ENCODE results near the gene ARHGEF35.
"Not testable (repeated sequence)": the region's sequence is repeated elsewhere in the genome, so short reads cannot be mapped to it uniquely, and the experiment has no call there.

ARHGEF35 gene

DNA sequence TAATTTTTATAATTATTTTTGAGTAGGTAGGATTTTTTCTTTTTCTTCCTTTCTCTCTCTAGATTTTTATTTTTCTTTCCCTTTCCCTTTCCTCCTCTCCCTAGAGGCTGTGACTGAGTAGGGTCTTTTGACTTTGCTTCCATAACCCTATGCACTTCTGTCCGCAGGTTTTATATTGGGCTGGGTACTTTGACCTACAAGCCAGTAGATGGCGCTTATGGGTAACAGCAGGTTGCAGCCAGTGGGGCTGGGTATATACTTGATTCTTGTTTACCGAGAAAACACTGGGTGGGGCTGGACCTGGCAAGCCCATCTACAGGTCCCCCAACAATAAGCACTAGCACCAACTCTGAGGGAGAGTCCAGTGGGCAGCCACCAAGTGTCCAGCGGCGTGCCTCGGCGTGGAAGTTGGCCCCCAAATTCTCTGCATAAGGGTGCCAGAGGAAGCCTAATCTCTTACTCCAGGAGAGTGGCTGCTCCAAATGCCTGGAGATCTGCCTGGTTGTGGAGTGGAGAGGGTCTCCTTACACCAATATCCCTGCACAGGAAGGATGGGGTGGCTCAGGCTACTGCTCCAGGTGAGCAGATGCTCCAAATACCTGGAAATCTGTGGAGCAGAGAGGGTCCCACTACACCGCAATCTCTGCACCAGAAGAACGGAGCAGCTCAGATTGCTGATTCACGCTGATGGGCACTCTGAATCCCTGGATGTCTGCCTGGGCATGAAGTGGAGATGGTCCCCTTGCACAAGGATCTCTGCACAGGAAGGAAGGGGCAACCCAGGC, 17.1 kb downstream of the ARHGEF35 start:
- DNase-seq: not testable (repeated sequence)

DNA sequence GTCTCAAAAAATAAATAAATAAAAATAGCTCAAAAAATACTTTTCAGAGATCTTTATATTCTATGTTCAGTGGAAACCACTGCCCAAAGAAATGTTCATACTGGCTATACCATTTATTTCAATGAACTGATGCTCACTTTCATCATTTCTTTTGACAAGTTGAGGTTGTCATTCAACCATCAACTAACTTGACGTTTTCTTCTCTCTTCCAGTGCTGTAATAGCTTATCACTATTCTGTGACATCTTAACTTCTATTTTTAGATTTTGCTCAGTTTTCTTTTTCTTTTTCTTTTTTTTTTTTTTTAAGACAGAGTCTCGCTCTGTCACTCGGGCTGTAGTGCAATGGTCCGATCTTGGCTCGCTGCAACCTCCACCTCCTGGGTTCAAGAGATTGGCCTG, 21.0 kb downstream of the ARHGEF35 start:
- no peak for DNase-seq

- not testable (repeated sequence) for DNase-seq
Observed at GRCh38 chr7:144171594-144172350, 23.9 kb downstream of the ARHGEF35 start.

GRCh38 chr7:144164784-144165183, 30.8 kb downstream of the ARHGEF35 start:
- no peak for DNase-seq

DNA sequence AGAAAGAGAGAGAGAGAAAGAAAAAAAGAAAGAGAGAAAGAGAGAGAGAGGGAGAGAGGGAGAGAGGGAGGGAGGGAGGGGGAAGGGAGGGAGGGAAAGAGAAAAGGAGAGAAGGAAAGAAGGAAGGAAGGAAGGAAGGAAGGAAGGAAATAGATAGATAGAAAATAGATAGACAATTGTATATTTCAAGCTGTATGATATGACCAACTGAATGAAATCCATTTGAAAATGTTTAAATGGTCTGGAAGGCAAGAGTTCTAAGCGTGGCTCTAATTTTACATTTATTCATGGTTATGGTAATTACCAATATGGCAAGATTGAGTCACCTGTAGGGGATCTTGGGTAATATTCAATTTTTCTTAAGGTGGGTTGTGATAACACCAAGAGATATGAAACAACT, 36.8 kb downstream of the ARHGEF35 start:
- no peak for DNase-seq

GRCh38 chr7:144148224-144148827, 47.3 kb downstream of the ARHGEF35 start:
- DNase-seq: no peak

GRCh38 chr7:144144426-144144825, 51.2 kb downstream of the ARHGEF35 start:
- no peak for DNase-seq

GRCh38 chr7:144142187-144142586, 53.4 kb downstream of the ARHGEF35 start:
- no peak for DNase-seq

- DNase-seq: no peak
Observed at GRCh38 chr7:144137501-144137900, 58.1 kb downstream of the ARHGEF35 start.
